ENCODE results near the gene CNTRL.
"Not testable (repeated sequence)": the region's sequence is repeated elsewhere in the genome, so short reads cannot be mapped to it uniquely, and the experiment has no call there.

The CNTRL gene, protein sequence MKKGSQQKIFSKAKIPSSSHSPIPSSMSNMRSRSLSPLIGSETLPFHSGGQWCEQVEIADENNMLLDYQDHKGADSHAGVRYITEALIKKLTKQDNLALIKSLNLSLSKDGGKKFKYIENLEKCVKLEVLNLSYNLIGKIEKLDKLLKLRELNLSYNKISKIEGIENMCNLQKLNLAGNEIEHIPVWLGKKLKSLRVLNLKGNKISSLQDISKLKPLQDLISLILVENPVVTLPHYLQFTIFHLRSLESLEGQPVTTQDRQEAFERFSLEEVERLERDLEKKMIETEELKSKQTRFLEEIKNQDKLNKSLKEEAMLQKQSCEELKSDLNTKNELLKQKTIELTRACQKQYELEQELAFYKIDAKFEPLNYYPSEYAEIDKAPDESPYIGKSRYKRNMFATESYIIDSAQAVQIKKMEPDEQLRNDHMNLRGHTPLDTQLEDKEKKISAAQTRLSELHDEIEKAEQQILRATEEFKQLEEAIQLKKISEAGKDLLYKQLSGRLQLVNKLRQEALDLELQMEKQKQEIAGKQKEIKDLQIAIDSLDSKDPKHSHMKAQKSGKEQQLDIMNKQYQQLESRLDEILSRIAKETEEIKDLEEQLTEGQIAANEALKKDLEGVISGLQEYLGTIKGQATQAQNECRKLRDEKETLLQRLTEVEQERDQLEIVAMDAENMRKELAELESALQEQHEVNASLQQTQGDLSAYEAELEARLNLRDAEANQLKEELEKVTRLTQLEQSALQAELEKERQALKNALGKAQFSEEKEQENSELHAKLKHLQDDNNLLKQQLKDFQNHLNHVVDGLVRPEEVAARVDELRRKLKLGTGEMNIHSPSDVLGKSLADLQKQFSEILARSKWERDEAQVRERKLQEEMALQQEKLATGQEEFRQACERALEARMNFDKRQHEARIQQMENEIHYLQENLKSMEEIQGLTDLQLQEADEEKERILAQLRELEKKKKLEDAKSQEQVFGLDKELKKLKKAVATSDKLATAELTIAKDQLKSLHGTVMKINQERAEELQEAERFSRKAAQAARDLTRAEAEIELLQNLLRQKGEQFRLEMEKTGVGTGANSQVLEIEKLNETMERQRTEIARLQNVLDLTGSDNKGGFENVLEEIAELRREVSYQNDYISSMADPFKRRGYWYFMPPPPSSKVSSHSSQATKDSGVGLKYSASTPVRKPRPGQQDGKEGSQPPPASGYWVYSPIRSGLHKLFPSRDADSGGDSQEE (N-terminal part only)

DNA sequence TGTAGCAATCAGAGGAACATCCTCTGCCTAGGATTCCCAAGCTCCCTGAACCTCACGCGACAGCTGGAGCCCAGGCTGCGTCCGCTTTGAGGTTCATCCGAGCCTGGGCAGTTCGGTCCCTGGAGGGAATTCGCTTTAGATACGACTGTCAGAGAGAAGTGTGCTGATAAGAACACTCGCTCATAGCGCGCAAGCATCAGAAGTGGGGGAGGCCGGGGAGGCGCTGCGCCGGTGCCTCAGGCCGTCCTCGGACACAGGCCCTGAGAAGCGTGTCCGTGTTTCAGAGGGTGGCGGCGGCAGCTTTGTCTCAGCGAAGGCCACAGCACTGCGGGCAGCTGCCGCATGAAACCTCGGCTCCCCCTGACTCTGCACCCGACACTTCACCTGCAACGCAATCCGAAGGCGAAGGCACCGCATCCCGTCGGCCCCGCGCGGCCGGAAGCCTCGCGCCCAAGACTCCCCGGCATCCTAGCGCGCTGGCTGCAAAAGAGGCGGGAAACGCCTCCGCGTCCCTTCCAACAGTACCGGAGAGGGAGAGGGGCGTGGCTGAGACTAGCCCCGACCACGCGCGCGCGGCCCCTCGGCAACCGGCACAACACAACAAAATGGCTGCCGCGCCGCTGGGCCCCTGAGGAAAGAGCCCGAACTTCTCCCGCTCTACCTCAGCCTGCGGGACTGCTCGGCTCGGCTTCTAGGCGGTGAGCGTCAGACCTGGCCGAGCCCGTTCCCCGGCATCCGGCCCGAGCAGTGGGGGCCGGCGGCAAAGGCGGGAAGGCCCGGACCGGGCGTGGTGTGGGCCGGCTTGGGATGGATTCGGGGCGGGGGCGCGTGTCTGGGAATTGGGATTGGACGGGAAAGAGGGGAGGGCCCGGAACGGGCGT, at the start of gene CNTRL:
Gene CNTRL, plus strand, starts transcription at position 586 of the 881 bp plus-strand sequence. CDS start 13,372 bp downstream, outside the sequence.
- Mint-ChIP-seq H3K4me3 (peak within 1 kb of the TSS; percentile 95), H3K36me3 (peaks cover 10% of the 10 kb centered on the region)

DNA sequence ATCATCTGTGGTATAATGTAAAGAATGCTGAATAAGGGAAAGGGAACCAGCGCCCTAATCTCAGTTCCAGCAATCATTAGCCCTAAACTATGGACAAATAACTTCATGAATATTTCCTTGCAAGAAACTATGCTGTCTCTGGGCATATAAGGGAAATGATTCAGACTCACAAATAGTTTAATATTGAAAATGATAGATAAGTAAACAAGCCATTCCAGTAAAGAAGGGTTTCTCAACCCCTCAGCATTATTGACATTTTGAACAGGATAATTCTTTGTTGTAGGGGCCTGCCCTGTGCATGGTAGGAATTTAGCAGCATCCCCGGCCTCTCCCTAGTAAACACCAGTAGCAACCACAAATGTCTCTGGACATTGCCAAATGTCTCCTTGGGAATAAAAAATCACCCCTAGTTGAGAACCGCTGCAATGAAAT, 48.5 kb upstream of the CNTRL start:
- no peaks in the 10 kb centered on the region for H3K27me3 Mint-ChIP-seq
- H3K27ac Mint-ChIP-seq: no peak overlapping the region
- H3K36me3 Mint-ChIP-seq: no peaks in the 10 kb centered on the region
- no peaks in the 10 kb centered on the region for H3K9me3 Mint-ChIP-seq
- no peaks in the 10 kb centered on the region for H3K4me1 Mint-ChIP-seq
- CTCF ChIA-PET: no interaction called here
- no peak overlapping the region for H3K4me3 Mint-ChIP-seq
- no peak for DNase-seq

More for the DNA sequence above, at the start of gene CNTRL:
- H3K4me1 Mint-ChIP-seq: peaks cover 64% of the 10 kb centered on the region
- H3K9me3 Mint-ChIP-seq: no peaks in the 10 kb centered on the region
- peak; percentile 94 for DNase-seq
- H3K27ac Mint-ChIP-seq: peak within 1 kb of the TSS; percentile 90
- H3K27me3 Mint-ChIP-seq: no peaks in the 10 kb centered on the region
- CTCF ChIA-PET: interaction anchor here (1.9 to 5.0 kb wide), 2 partner anchors 14 to 89 kb away, joined by 6 to 16 read pairs; no protein-coding TSS in a partner anchor

DNA sequence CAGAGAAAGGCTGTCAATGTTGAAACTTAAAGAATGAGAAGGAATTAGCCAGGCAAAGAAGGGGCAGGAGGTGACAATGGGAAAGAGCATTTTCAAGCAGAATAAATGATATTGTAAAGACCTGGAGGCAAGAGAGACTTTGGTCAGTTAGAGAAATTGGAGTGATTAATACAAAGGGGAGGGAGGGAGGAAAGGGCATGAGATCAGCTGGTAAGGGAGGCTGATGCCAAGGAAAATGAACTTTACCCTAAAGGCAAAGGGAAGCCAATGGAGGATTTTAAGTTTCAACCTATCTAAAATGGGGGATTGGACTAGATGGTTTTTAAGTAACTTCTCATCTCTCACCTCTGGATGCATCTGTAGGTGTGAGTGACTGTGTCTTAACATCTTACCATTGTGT, 48.0 kb upstream of the CNTRL start:
- Mint-ChIP-seq H3K4me3 (no peak overlapping the region), H3K9me3 (no peaks in the 10 kb centered on the region), H3K36me3 (no peaks in the 10 kb centered on the region), H3K27ac (no peak overlapping the region), H3K27me3 (no peaks in the 10 kb centered on the region), H3K4me1 (no peaks in the 10 kb centered on the region)
- DNase-seq: no peak
- CTCF ChIA-PET: no interaction called here

DNA sequence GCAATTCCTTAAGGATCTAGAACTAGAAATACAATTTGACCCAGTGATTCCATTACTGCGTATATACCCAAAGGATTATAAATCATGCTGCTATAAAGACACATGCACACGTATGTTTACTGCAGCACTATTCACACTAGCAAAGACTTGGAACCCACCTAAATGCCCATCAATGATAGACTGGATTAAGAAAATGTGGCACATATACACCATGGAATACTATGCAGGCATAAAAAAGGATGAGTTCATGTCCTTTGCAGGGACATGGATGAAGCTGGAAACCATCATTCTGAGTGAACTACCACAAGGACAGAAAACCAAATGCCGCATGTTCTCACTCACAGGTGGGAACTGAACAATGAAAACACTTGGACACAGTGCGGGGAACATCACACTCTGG, 46.5 kb upstream of the CNTRL start:
- H3K4me3 Mint-ChIP-seq, H3K9me3 Mint-ChIP-seq, H3K27ac Mint-ChIP-seq, H3K27me3 Mint-ChIP-seq, DNase-seq, H3K36me3 Mint-ChIP-seq, H3K4me1 Mint-ChIP-seq: not testable (repeated sequence)
- CTCF ChIA-PET: interaction anchor here (1.1 kb wide), 1 partner anchor 46 kb away, joined by 3 read pairs; no protein-coding TSS in a partner anchor

DNA sequence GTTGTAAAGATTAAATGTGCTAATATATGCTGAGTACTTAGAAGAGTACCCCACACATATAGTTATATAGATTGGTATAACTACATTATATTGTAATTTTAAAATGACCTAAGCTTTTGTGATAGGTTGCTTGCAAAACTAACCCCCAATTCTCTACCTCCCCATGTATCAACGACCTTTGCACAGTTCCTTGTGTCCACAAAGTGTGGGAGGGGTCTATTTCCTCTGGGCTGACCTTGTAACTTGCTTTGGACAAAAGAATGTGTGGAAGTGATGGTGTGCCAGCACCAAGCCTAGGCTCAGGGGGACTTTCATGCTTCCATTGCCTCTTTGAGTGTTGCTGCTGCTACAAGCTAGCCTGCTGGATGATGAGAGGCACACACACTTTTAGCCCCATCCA, 45.3 kb upstream of the CNTRL start:
- H3K27me3 Mint-ChIP-seq: peaks cover 3% of the 10 kb centered on the region
- H3K9me3 Mint-ChIP-seq: no peaks in the 10 kb centered on the region
- CTCF ChIA-PET: interaction anchor here (1.1 kb wide), 1 partner anchor 48 kb away, joined by 3 read pairs; no protein-coding TSS in a partner anchor
- DNase-seq: no peak
- no peak overlapping the region for H3K4me3 Mint-ChIP-seq
- H3K36me3 Mint-ChIP-seq: no peaks in the 10 kb centered on the region
- H3K27ac Mint-ChIP-seq: no peak overlapping the region
- no peaks in the 10 kb centered on the region for H3K4me1 Mint-ChIP-seq

DNA sequence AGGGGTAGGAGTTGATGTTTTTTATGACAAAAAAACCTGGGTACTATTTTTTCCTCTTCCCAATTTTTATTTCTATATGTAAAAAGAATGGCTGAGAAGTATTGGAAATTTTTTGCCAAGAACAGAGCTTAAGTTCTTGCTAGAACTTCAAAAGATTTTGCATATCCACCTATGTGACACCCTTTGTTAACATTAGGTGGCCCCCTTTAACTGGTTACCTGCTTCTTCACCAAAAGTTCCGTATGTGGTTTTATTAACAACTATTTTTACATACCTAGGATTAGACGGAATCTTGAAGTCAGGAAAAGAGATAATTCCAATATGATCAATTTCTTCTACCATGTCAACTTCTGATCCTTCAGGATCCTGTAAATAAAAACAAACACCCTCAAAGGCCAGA, 40.2 kb upstream of the CNTRL start:
- no peak overlapping the region for H3K27ac Mint-ChIP-seq
- H3K9me3 Mint-ChIP-seq: no peaks in the 10 kb centered on the region
- H3K4me3 Mint-ChIP-seq: no peak overlapping the region
- CTCF ChIA-PET: interaction anchor here (0.7 kb wide), 1 partner anchor 25 kb away, joined by 3 read pairs; no protein-coding TSS in a partner anchor
- peaks cover 3% of the 10 kb centered on the region for H3K27me3 Mint-ChIP-seq
- peaks cover 3% of the 10 kb centered on the region for H3K4me1 Mint-ChIP-seq
- no peak for DNase-seq
- no peaks in the 10 kb centered on the region for H3K36me3 Mint-ChIP-seq

DNA sequence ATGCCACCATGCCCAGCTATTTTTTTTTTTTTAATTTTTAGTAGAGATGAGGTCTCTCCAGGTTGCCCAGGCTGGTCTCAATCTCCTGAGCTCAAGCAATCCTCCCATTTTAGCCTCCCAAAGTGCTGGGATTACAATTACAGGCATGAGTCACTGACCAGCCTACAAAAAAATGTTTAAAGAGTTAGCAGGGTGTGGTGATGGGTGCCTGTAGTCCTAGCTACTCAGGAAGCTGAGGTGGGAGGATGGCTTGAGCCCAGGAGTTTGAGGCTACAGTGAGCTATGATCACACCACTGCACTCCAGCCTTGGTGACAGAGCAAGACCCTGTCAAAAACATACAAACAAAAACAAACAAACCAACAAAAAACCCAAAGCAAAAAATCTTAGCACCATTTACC, 39.0 kb upstream of the CNTRL start:
- not testable (repeated sequence) for H3K27me3 Mint-ChIP-seq, H3K9me3 Mint-ChIP-seq, H3K27ac Mint-ChIP-seq, H3K4me3 Mint-ChIP-seq, H3K4me1 Mint-ChIP-seq, H3K36me3 Mint-ChIP-seq, DNase-seq
- CTCF ChIA-PET: interaction anchor here (1.5 to 1.9 kb wide), 2 partner anchors 25 to 54 kb away, joined by 6 to 10 read pairs; no protein-coding TSS in a partner anchor

DNA sequence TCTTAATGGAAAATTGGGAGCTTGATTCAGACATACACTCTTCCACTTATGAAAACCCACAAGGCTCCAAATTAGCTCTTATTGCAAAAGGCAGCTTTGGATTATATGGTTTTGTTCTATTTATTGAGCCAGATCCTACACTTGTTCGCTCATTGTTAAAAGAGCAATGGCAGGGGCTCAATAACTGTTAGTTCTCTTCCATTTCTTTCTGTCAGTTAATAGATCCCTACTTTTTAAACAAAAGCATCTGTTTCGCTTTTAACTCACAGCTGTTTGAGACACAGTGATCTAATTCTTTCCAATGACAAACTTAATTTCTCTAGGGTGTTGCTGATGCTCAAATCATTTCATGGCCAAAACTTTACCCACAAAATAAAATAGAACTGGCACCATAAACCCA, 36.4 kb upstream of the CNTRL start:
- no peaks in the 10 kb centered on the region for H3K36me3 Mint-ChIP-seq
- H3K27me3 Mint-ChIP-seq: peaks cover 3% of the 10 kb centered on the region
- no peaks in the 10 kb centered on the region for H3K9me3 Mint-ChIP-seq
- H3K27ac Mint-ChIP-seq: no peak overlapping the region
- peaks cover 3% of the 10 kb centered on the region for H3K4me1 Mint-ChIP-seq
- H3K4me3 Mint-ChIP-seq: no peak overlapping the region
- CTCF ChIA-PET: interaction anchor here (0.9 to 1.4 kb wide), 2 partner anchors 22 to 283 kb away, joined by 3 to 4 read pairs; no protein-coding TSS in a partner anchor
- no peak for DNase-seq

DNA sequence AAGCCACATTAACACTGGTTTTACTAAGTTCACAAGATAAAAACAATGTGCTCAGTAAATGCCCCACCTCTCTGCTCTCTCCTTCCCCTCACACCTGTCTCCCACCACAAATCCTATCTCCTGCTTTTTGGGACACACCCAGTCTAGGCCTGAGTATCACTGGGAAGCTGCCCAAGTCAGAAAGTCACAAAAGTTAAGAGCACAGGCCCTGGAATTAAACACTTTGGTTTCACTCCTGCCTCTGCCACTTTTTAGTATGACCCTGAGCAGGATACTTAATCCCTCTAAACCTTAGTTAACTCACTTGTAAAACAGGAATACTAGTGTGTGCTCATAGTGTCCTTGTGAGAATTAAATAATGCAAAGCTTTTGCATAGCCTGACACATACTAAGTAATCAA, 36.0 kb upstream of the CNTRL start:
- CTCF ChIA-PET: interaction anchor here (1.4 kb wide), 1 partner anchor 21 kb away, joined by 4 read pairs; no protein-coding TSS in a partner anchor
- no peaks in the 10 kb centered on the region for H3K36me3 Mint-ChIP-seq
- H3K27ac Mint-ChIP-seq: no peak overlapping the region

DNA sequence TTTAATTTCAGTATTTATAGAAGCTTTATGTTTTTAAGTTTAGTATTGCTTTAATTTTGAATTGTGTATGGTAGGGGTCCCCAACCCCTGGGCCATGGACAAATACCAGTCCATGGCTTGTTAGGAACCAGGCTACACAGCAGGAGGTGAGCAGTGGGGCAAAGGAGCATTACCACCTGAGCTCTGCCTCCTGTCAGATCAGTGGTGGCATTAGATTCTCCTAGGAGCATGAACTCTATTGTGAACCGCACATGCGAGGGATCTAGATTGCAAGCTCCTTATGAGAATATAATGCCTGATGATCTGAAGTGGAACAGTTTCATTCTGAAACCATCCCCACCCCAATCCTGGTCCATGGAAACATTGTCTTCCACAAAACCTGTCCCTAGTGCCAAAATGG, 26.6 kb upstream of the CNTRL start:
- Mint-ChIP-seq H3K9me3 (no peaks in the 10 kb centered on the region), H3K4me1 (no peaks in the 10 kb centered on the region), H3K27me3 (no peaks in the 10 kb centered on the region), H3K36me3 (no peaks in the 10 kb centered on the region), H3K27ac (no peak overlapping the region), H3K4me3 (no peak overlapping the region)
- no peak for DNase-seq
- CTCF ChIA-PET: interaction anchor here (2.6 kb wide), 1 partner anchor 12 kb away, joined by 9 read pairs; no protein-coding TSS in a partner anchor

More for the DNA sequence above, 36.0 kb upstream of the CNTRL start:
- Mint-ChIP-seq H3K9me3 (no peaks in the 10 kb centered on the region), H3K27me3 (peaks cover 1% of the 10 kb centered on the region), H3K4me1 (peaks cover 3% of the 10 kb centered on the region), H3K4me3 (no peak overlapping the region)
- no peak for DNase-seq

DNA sequence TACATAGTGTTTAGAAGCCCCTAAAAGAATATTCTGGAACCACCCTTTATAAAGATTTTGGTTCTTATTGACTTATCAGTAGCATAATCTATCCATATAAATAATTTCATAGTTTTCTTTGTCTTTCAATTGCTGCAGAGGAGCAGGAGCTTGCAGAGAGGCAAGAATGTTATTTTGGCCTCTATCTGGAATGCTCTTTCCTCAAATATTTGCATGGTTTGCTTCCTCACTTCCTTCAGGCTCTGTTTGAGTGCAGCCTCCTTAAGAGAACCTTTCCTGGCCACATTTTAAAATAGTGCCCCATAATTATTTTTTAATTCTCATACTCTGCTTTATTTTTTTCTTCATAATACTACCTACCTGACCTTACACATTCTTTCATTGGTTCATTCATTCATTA, 26.1 kb upstream of the CNTRL start:
- Mint-ChIP-seq H3K27ac (no peak overlapping the region), H3K4me3 (no peak overlapping the region), H3K9me3 (no peaks in the 10 kb centered on the region), H3K4me1 (no peaks in the 10 kb centered on the region), H3K36me3 (no peaks in the 10 kb centered on the region), H3K27me3 (no peaks in the 10 kb centered on the region)
- CTCF ChIA-PET: interaction anchor here (2.6 kb wide), 1 partner anchor 11 kb away, joined by 9 read pairs; no protein-coding TSS in a partner anchor
- no peak for DNase-seq

DNA sequence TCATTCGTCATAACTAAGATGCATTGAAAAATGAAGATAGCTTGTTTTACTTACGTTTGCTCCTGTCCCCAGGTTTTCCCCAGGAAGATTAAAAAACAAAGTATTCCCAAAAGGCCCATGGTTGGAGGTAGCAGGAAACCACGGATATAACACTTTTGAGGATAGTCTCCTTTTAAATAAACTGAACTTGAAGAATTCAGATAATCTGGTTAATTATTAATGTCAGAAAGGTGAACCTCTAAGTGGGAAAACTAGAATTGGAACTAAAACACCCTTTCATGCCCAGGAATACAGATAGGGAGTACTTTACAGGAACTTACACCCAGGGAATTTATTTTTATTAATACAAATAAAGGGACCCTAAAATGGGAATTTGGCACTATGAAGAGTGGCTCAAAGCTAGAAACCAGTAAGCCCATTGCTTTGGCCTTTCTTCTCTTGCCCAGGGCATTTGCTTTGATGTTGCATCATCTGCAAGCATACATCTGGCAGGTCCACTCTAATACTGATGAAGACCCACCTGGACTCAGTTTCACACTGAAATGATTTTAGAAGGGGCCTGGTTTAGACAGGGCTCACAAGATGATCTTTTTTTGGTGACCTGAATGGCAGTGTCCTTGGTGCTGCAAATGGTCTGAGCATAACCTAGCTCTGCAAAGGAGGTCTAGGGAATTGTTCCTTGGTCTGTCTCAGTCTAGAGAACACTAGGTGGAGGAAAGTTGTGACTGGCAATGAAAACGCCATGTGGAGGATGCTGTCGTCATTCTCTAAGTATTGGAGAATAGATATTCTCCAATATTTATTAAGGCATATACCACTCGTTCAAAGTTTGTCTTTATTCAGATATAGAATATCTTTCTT, 24.4 kb upstream of the CNTRL start, which contains the start of gene C5:
Gene C5, minus strand, starts transcription at position 148 of the 861 bp plus-strand sequence. Its CDS starts 29 bp downstream, at position 119.
- Mint-ChIP-seq H3K4me1 (no peaks in the 10 kb centered on the region), H3K4me3 (no peak within 1 kb of the TSS), H3K27ac (no peak within 1 kb of the TSS), H3K36me3 (no peaks in the 10 kb centered on the region), H3K27me3 (no peaks in the 10 kb centered on the region), H3K9me3 (no peaks in the 10 kb centered on the region)
- CTCF ChIA-PET: interaction anchor here (0.6 to 1.4 kb wide), 5 partner anchors 10 to 339 kb away, joined by 3 to 7 read pairs (median 3); no protein-coding TSS in a partner anchor
- no peak for DNase-seq

Data from activated naive CD4-positive, alpha-beta T cell treated with anti-CD3 and anti-CD28 coated beads, Interleukin-2, amount 10 ng/mL, durations not matched to agents 7 days and 5 days (primary cell).